GM19395 (cell line): ENCODE results near the gene ATXN10.

Source experiments
- ATAC-seq: cut with Tn5 transposase; IDR thresholded peaks from one replicate; pipeline ENCODE4 v1.9.1; 2021; ENCODE audit warnings: mild to moderate bottlenecking, moderate library complexity; ENCODE audit not compliant: unreplicated experiment

The ATXN10 gene

GRCh38 chr22:45846952-45847351 is 175.3 kb downstream of the ATXN10 start:
- no peak for ATAC-seq

- no peak for ATAC-seq
These were observed 177.3 kb downstream of the ATXN10 start for GRCh38 chr22:45848904-45849303.

GRCh38 chr22:45852826-45853225 is 181.2 kb downstream of the ATXN10 start:
- no peak for ATAC-seq

GRCh38 chr22:45855961-45856360 is 184.3 kb downstream of the ATXN10 start:
- no peak for ATAC-seq

- no peak for ATAC-seq
These were observed 185.9 kb downstream of the ATXN10 start for GRCh38 chr22:45857519-45857918.

GRCh38 chr22:45859231-45860161 is 187.9 kb downstream of the ATXN10 start:
- ATAC-seq = no peak

GRCh38 chr22:45860201-45860600 is 188.6 kb downstream of the ATXN10 start:
- ATAC-seq = no peak

- ATAC-seq = no peak
These were observed 189.6 kb downstream of the ATXN10 start for GRCh38 chr22:45861259-45861658.

GRCh38 chr22:45863981-45864751 is 192.5 kb downstream of the ATXN10 start:
- ATAC-seq = no peak

- ATAC-seq = no peak
These were observed 193.4 kb downstream of the ATXN10 start for GRCh38 chr22:45864959-45865476.

GRCh38 chr22:45865561-45866125 is 194.0 kb downstream of the ATXN10 start:
- no peak for ATAC-seq

GRCh38 chr22:45866126-45866645 is 194.6 kb downstream of the ATXN10 start:
- ATAC-seq = no peak

GRCh38 chr22:45866646-45867117 is 195.0 kb downstream of the ATXN10 start:
- ATAC-seq = no peak

GRCh38 chr22:45867118-45867905 is 195.7 kb downstream of the ATXN10 start:
- no peak for ATAC-seq

GRCh38 chr22:45867906-45868555 is 196.4 kb downstream of the ATXN10 start:
- no peak for ATAC-seq

GRCh38 chr22:45868571-45869339 is 197.1 kb downstream of the ATXN10 start:
- no peak for ATAC-seq

GRCh38 chr22:45869340-45869847 is 197.8 kb downstream of the ATXN10 start:
- ATAC-seq = no peak

- ATAC-seq = no peak
These were observed 198.4 kb downstream of the ATXN10 start for GRCh38 chr22:45870011-45870410.

- ATAC-seq = no peak
These were observed 200.1 kb downstream of the ATXN10 start for GRCh38 chr22:45871721-45872120.
